ENCODE data around the gene BABAM2. TPM values are rescaled to one million over a fixed set of nuclear protein-coding genes. Genes with fewer than 3 reads are reported as not detected.

Gene BABAM2
- total RNA-seq, 1 donor from 2014 or later: 43.5 TPM

GRCh38 chr2:27887111-27887510, 3.4 kb upstream of the BABAM2 start:
- no peaks in the 10 kb centered on the region for H3K27me3 Mint-ChIP-seq (ENCODE audit: low read depth)
- peaks cover 27% of the 10 kb centered on the region for H3K4me1 Mint-ChIP-seq
- H3K27ac Mint-ChIP-seq: peak overlapping the region; percentile 21

GRCh38 chr2:27887830-27888229, 2.7 kb upstream of the BABAM2 start:
- TF ChIP-seq CTCF (IDR thresholded peaks at IDR 0.05; ENCODE audit: unreplicated experiment): no peak
- DNase-seq (ENCODE audit: low spot score in 2 of 2, unreplicated experiment in 2 of 2): no peak
- peaks cover 29% of the 10 kb centered on the region for H3K4me1 Mint-ChIP-seq
- H3K9me3 Mint-ChIP-seq: no peaks in the 10 kb centered on the region
- no peak overlapping the region for H3K4me3 Mint-ChIP-seq
- no peaks in the 10 kb centered on the region for H3K27me3 Mint-ChIP-seq (ENCODE audit: low read depth)
- H3K36me3 Mint-ChIP-seq: no peaks in the 10 kb centered on the region
- H3K27ac Mint-ChIP-seq: no peak overlapping the region

More at GRCh38 chr2:27887111-27887510, 3.4 kb upstream of the BABAM2 start:
- TF ChIP-seq CTCF (IDR thresholded peaks at IDR 0.05; ENCODE audit: unreplicated experiment): no peak
- DNase-seq (ENCODE audit: low spot score in 2 of 2, unreplicated experiment in 2 of 2): no peak
- Mint-ChIP-seq H3K36me3 (peaks cover 2% of the 10 kb centered on the region), H3K4me3 (no peak overlapping the region), H3K9me3 (peaks cover 3% of the 10 kb centered on the region)

- peaks cover 29% of the 10 kb centered on the region for H3K4me1 Mint-ChIP-seq
- DNase-seq (ENCODE audit: low spot score in 2 of 2, unreplicated experiment in 2 of 2): no peak
- no peak for TF ChIP-seq CTCF (IDR thresholded peaks at IDR 0.05; ENCODE audit: unreplicated experiment)
- no peaks in the 10 kb centered on the region for H3K9me3 Mint-ChIP-seq
- H3K27ac Mint-ChIP-seq: peak overlapping the region; percentile 43
- no peak overlapping the region for H3K4me3 Mint-ChIP-seq
- no peaks in the 10 kb centered on the region for H3K27me3 Mint-ChIP-seq (ENCODE audit: low read depth)
- no peaks in the 10 kb centered on the region for H3K36me3 Mint-ChIP-seq
Measured at GRCh38 chr2:27888790-27889189, 1.7 kb upstream of the BABAM2 start.

GRCh38 chr2:27889774-27890145, 769 bp upstream of the BABAM2 start:
- no peak for TF ChIP-seq CTCF (IDR thresholded peaks at IDR 0.05; ENCODE audit: unreplicated experiment)
- no peak for DNase-seq (ENCODE audit: low spot score in 2 of 2, unreplicated experiment in 2 of 2)
- H3K27me3 Mint-ChIP-seq (ENCODE audit: low read depth): no peaks in the 10 kb centered on the region
- peaks cover 29% of the 10 kb centered on the region for H3K4me1 Mint-ChIP-seq
- H3K4me3 Mint-ChIP-seq: peak overlapping the region; percentile 95
- H3K36me3 Mint-ChIP-seq: peaks cover 4% of the 10 kb centered on the region
- no peaks in the 10 kb centered on the region for H3K9me3 Mint-ChIP-seq
- H3K27ac Mint-ChIP-seq: peak overlapping the region; percentile 99

GRCh38 chr2:27890924-27891672, 569 bp downstream of the BABAM2 start:
- DNase-seq (ENCODE audit: low spot score in 2 of 2, unreplicated experiment in 2 of 2): peak in 1 of 2 experiments; percentile 53
- H3K4me3 Mint-ChIP-seq: peak overlapping the region; percentile 95
- no peak for TF ChIP-seq CTCF (IDR thresholded peaks at IDR 0.05; ENCODE audit: unreplicated experiment)
- peak overlapping the region; percentile 97 for H3K27ac Mint-ChIP-seq
- peaks cover 29% of the 10 kb centered on the region for H3K4me1 Mint-ChIP-seq
- no peaks in the 10 kb centered on the region for H3K9me3 Mint-ChIP-seq
- H3K36me3 Mint-ChIP-seq: peaks cover 8% of the 10 kb centered on the region
- H3K27me3 Mint-ChIP-seq (ENCODE audit: low read depth): no peaks in the 10 kb centered on the region

Measured in mesothelial cell of epicardium (in vitro differentiated cells).